ENCODE data around the gene TAF11L11. TPM values are rescaled to one million over a fixed set of nuclear protein-coding genes. Genes with fewer than 3 reads are reported as not detected.
"Not testable (repeated sequence)": the region's sequence is repeated elsewhere in the genome, so short reads cannot be mapped to it uniquely, and the experiment has no call there.

The TAF11L11 gene
- 0.31 TPM in 1 of 2 replicates, not detected in the other for total RNA-seq (2014; rRNA removed; shearing (Covaris generic))

- in situ Hi-C loops (cut with HindIII; ENCODE audit: low sequenced_read_pairs); DNase-seq (ENCODE audit: low spot score): not testable (repeated sequence)
These were observed at the start of gene TAF11L11 for GRCh38 chr5:17603880-17604279. Gene TAF11L11, plus strand, starts transcription at chr5:17604183.

GRCh38 chr5:17585658-17586057, 18.3 kb upstream of the TAF11L11 start, which contains the start of gene TAF11L7:
Gene TAF11L7, minus strand, starts transcription at chr5:17585758.
- in situ Hi-C loops (cut with HindIII; ENCODE audit: low sequenced_read_pairs); DNase-seq (ENCODE audit: low spot score): not testable (repeated sequence)

GRCh38 chr5:17590860-17591259, 13.1 kb upstream of the TAF11L11 start, which contains the start of gene TAF11L8:
Gene TAF11L8, minus strand, starts transcription at chr5:17590960.
- DNase-seq (ENCODE audit: low spot score); in situ Hi-C loops (cut with HindIII; ENCODE audit: low sequenced_read_pairs): not testable (repeated sequence)

GRCh38 chr5:17594255-17594654, 9.7 kb upstream of the TAF11L11 start, which contains the start of gene TAF11L9:
Gene TAF11L9, minus strand, starts transcription at chr5:17594394.
- in situ Hi-C loops (cut with HindIII; ENCODE audit: low sequenced_read_pairs); DNase-seq (ENCODE audit: low spot score): not testable (repeated sequence)

GRCh38 chr5:17597728-17598127, 6.3 kb upstream of the TAF11L11 start, which contains the start of gene TAF11L10:
Gene TAF11L10, minus strand, starts transcription at chr5:17597828.
- DNase-seq (ENCODE audit: low spot score); in situ Hi-C loops (cut with HindIII; ENCODE audit: low sequenced_read_pairs): not testable (repeated sequence)

GRCh38 chr5:17604951-17605350, 968 bp downstream of the TAF11L11 start:
- no peak for DNase-seq (ENCODE audit: low spot score)
- in situ Hi-C loops (cut with HindIII; ENCODE audit: low sequenced_read_pairs): no loop called here

- DNase-seq (ENCODE audit: low spot score); in situ Hi-C loops (cut with HindIII; ENCODE audit: low sequenced_read_pairs): not testable (repeated sequence)
These were observed 3.5 kb downstream of the TAF11L11 start for GRCh38 chr5:17607461-17607860.

- DNase-seq (ENCODE audit: low spot score); in situ Hi-C loops (cut with HindIII; ENCODE audit: low sequenced_read_pairs): not testable (repeated sequence)
These were observed 6.1 kb downstream of the TAF11L11 start, which contains the start of gene TAF11L12 for GRCh38 chr5:17610092-17610491. Gene TAF11L12, plus strand, starts transcription at chr5:17610392.

GRCh38 chr5:17614872-17615605, 11.1 kb downstream of the TAF11L11 start:
- no peak for DNase-seq (ENCODE audit: low spot score)
- in situ Hi-C loops (cut with HindIII; ENCODE audit: low sequenced_read_pairs): no loop called here

- in situ Hi-C loops (cut with HindIII; ENCODE audit: low sequenced_read_pairs): no loop called here
- no peak for DNase-seq (ENCODE audit: low spot score)
These were observed 15.4 kb downstream of the TAF11L11 start for GRCh38 chr5:17619354-17619753.

- no peak for DNase-seq (ENCODE audit: low spot score)
- in situ Hi-C loops (cut with HindIII; ENCODE audit: low sequenced_read_pairs): no loop called here
These were observed 16.6 kb downstream of the TAF11L11 start for GRCh38 chr5:17620627-17621026.

GRCh38 chr5:17625686-17626085, 21.7 kb downstream of the TAF11L11 start:
- no peak for DNase-seq (ENCODE audit: low spot score)
- in situ Hi-C loops (cut with HindIII; ENCODE audit: low sequenced_read_pairs): no loop called here

GRCh38 chr5:17631788-17632187, 27.8 kb downstream of the TAF11L11 start, which contains the start of gene TAF11L13:
Gene TAF11L13, plus strand, starts transcription at chr5:17632088.
- DNase-seq (ENCODE audit: low spot score); in situ Hi-C loops (cut with HindIII; ENCODE audit: low sequenced_read_pairs): not testable (repeated sequence)

- in situ Hi-C loops (cut with HindIII; ENCODE audit: low sequenced_read_pairs): no loop called here
These were observed 30.2 kb downstream of the TAF11L11 start, which contains the start of gene TAF11L14 for GRCh38 chr5:17634160-17634559. Gene TAF11L14, plus strand, starts transcription at chr5:17634460.

GRCh38 chr5:17649232-17649631, 45.2 kb downstream of the TAF11L11 start:
- DNase-seq (ENCODE audit: low spot score); in situ Hi-C loops (cut with HindIII; ENCODE audit: low sequenced_read_pairs): not testable (repeated sequence)

More at GRCh38 chr5:17634160-17634559, 30.2 kb downstream of the TAF11L11 start, which contains the start of gene TAF11L14:
- DNase-seq (ENCODE audit: low spot score): no peak

GRCh38 chr5:17655201-17655759, 51.3 kb downstream of the TAF11L11 start:
- DNase-seq (ENCODE audit: low spot score); in situ Hi-C loops (cut with HindIII; ENCODE audit: low sequenced_read_pairs): not testable (repeated sequence)

Data from G401 (cell line).